Limb (tissue), 2 donors: ENCODE measurements around the gene ESR2.
A peak's percentile ranks its signal among the peaks of the same experiment; 100 is the strongest.
"Not testable (repeated sequence)": the region's sequence is repeated elsewhere in the genome, so short reads cannot be mapped to it uniquely, and the experiment has no call there.

Source experiments
- DNase-seq, 2 donors: peaks; one replicate each; pipeline ENCODE4 v3.0.0-alpha.2; 2016; ENCODE audit errors: extremely low spot score in 2 of 2

ESR2 gene

GRCh38 chr14:64221391-64222003 is 72.7 kb downstream of the ESR2 start:
- DNase-seq: no peak

- peak in 1 of 2 donors; percentile 20 for DNase-seq
Observed at GRCh38 chr14:64220466-64220865, 73.7 kb downstream of the ESR2 start.

- DNase-seq: no peak
Observed at GRCh38 chr14:64220056-64220455, 74.1 kb downstream of the ESR2 start.

GRCh38 chr14:64218344-64219240 is 75.6 kb downstream of the ESR2 start:
- no peak for DNase-seq

GRCh38 chr14:64217834-64218233 is 76.3 kb downstream of the ESR2 start:
- DNase-seq: no peak

GRCh38 chr14:64217308-64217707 is 76.9 kb downstream of the ESR2 start:
- DNase-seq: no peak

- DNase-seq: no peak
Observed at GRCh38 chr14:64215978-64216377, 78.2 kb downstream of the ESR2 start.

- DNase-seq: no peak
Observed at GRCh38 chr14:64215274-64215673, 78.9 kb downstream of the ESR2 start.

- DNase-seq: no peak
Observed at GRCh38 chr14:64213853-64214570, 80.2 kb downstream of the ESR2 start.

- DNase-seq: no peak
Observed at GRCh38 chr14:64213086-64213485, 81.1 kb downstream of the ESR2 start.

- DNase-seq: no peak
Observed at GRCh38 chr14:64212666-64213065, 81.5 kb downstream of the ESR2 start.

- DNase-seq: not testable (repeated sequence)
Observed at GRCh38 chr14:64210912-64211311, 83.3 kb downstream of the ESR2 start.

- no peak for DNase-seq
Observed at GRCh38 chr14:64210216-64210615, 84.0 kb downstream of the ESR2 start.

GRCh38 chr14:64209444-64210131 is 84.6 kb downstream of the ESR2 start:
- peak; percentile 38 to 40 for DNase-seq

- no peak for DNase-seq
Observed at GRCh38 chr14:64208981-64209380, 85.2 kb downstream of the ESR2 start.

GRCh38 chr14:64208261-64208660 is 85.9 kb downstream of the ESR2 start:
- no peak for DNase-seq

GRCh38 chr14:64203366-64204006 is 90.7 kb downstream of the ESR2 start:
- no peak for DNase-seq

GRCh38 chr14:64202716-64203115 is 91.5 kb downstream of the ESR2 start:
- no peak for DNase-seq

GRCh38 chr14:64201921-64202545 is 92.1 kb downstream of the ESR2 start:
- DNase-seq: no peak

- no peak for DNase-seq
Observed at GRCh38 chr14:64201296-64201695, 92.9 kb downstream of the ESR2 start.

- DNase-seq: no peak
Observed at GRCh38 chr14:64200170-64200569, 94.0 kb downstream of the ESR2 start.
